NT2/D1 (cell line): Measurements from ENCODE around the gene ABHD6.

Experiments used
- YY1 ChIP-seq: IDR thresholded peaks from 2 replicates; pipeline ENCODE4 v1.6.1; 2011; ENCODE audit not compliant: insufficient read length, insufficient read depth
- ZNF274 ChIP-seq: IDR thresholded peaks from 2 replicates; pipeline ENCODE4 v1.6.1; 2011; ENCODE audit warnings: mild to moderate bottlenecking, low read depth, low read length

- TF ChIP-seq YY1 (no peak), ZNF274 (no peak)
Measured at GRCh38 chr3:58287354-58287753, 49.8 kb downstream of the ABHD6 start.
